HepG2 (cell line): Measurements from ENCODE around the gene KIAA2012. TPM values are rescaled to one million over a fixed set of nuclear protein-coding genes. Genes with fewer than 3 reads are reported as not detected.

ENCODE experiments used
- ATAC-seq: fragments of 200-7000 bp; cut with Tn5 transposase; 3 replicates; pipeline ENCODE4 v1.9.1; 2020; ENCODE audit warnings: mild to moderate bottlenecking, moderate library complexity
- BruUV-seq: library from RNA; stranded (reverse); fragments of 400-500 nt; replicated peaks from 2 replicates; lab custom pipeline; 2021; lab: Mats Ljungman, UMichigan
- CTCF ChIA-PET: fragments of 300-600 bp; formaldehyde crosslinking; extraction: SDS; loops from one replicate; lab custom pipeline; 2021; ENCODE audit warnings: low total read pairs, inconsistent platforms, low intra/inter-chr PET ratio; lab: Yijun Ruan, JAX
- POLR2A ChIA-PET: fragments of 350-600 bp; sonication (Branson Sonifier 250); formaldehyde crosslinking; loops from one replicate; lab custom pipeline; 2020; ENCODE audit warnings: antibody characterized with exemption, inconsistent platforms; lab: Yijun Ruan, JAX
- DNase-seq: peaks from one replicate; pipeline ENCODE4 v3.0.0-alpha.2; 2015; ENCODE audit warnings: low spot score
- FAIRE-seq: peaks from 3 replicates; lab custom pipeline; 2011; peaks lifted over from hg19 to GRCh38; lab: Jason Lieb, UNC
- H2AFZ ChIP-seq: one replicate; pipeline ENCODE4 v1.6.1; 2011; ENCODE audit warnings: low read length, inconsistent platforms
- H3K27ac ChIP-seq: fragments of 300-600 bp; 3 replicates; pipeline ENCODE4 v1.8.0; 2011; ENCODE audit warnings: mixed run types, mild to moderate bottlenecking, mixed read lengths, low read length, inconsistent platforms; ENCODE audit not compliant: insufficient read depth; ENCODE audit errors: extremely low read length
- H3K27me3 ChIP-seq, 2 experiments: fragments of 200-600 bp in 1 of 2; 2 replicates in 1 of 2; 3 replicates in 1 of 2; pipeline versions ENCODE4 v1.6.0 to v1.8.0; 2011; ENCODE audit warnings: low read length in 2 of 2, mild to moderate bottlenecking in 2 of 2, moderate library complexity in 2 of 2, inconsistent platforms in 1 of 2; ENCODE audit not compliant: insufficient read depth in 2 of 2, control insufficient read depth in 1 of 2
- H3K36me3 ChIP-seq, 2 experiments: fragments of 200-600 bp in 1 of 2; replicated peaks in 1 of 2; 2 replicates in 1 of 2; 3 replicates in 1 of 2; pipeline versions ENCODE4 v1.5.1 to v1.8.0; 2011; ENCODE audit warnings: low read length in 2 of 2, inconsistent platforms in 1 of 2; ENCODE audit not compliant: insufficient read depth in 2 of 2, control insufficient read depth in 1 of 2
- H3K4me1 ChIP-seq: 2 replicates; pipeline ENCODE4 v1.5.1; 2012; ENCODE audit warnings: low read length, inconsistent platforms; ENCODE audit not compliant: insufficient read depth
- H3K4me2 ChIP-seq: 2 replicates; pipeline ENCODE4 v1.6.0; 2011; ENCODE audit warnings: low read depth, low read length, inconsistent platforms
- H3K4me3 ChIP-seq, 3 experiments: fragments of 200-600 bp in 1 of 3; sonication (generic), shearing (Covaris generic) in 1 of 3; replicated peaks in 1 of 3; 2 replicates each; pipeline ENCODE4 v1.5.1; 2011 to 2016; ENCODE audit warnings: low read length in 3 of 3, inconsistent platforms in 2 of 3, low read depth in 2 of 3, mild to moderate bottlenecking in 2 of 3, control low read depth in 1 of 3, mixed read lengths in 1 of 3; ENCODE audit not compliant: insufficient read depth in 1 of 3
- H3K79me2 ChIP-seq: one replicate; pipeline ENCODE4 v1.6.1; 2011; ENCODE audit warnings: low read length, inconsistent platforms; ENCODE audit not compliant: insufficient read depth
- H3K9ac ChIP-seq: 2 replicates; pipeline ENCODE4 v1.6.0; 2011; ENCODE audit warnings: mild to moderate bottlenecking, low read depth, low read length, inconsistent platforms; ENCODE audit not compliant: insufficient read depth
- H3K9me3 ChIP-seq: 2 replicates; pipeline ENCODE4 v1.5.1; 2012; ENCODE audit warnings: mild to moderate bottlenecking, low read length
- H4K20me1 ChIP-seq: 2 replicates; pipeline ENCODE4 v1.6.0; 2011; ENCODE audit warnings: inconsistent platforms, mild to moderate bottlenecking, low read length, moderate library complexity; ENCODE audit not compliant: insufficient read depth
- CBX5 ChIP-seq: sonication (generic); formaldehyde crosslinking; IDR thresholded peaks from 2 replicates; pipeline ENCODE4 v1.4.0; 2020; ENCODE audit warnings: missing genetic modification reagents, borderline replicate concordance
- ISX ChIP-seq: sonication (generic); formaldehyde crosslinking; conservative IDR thresholded peaks from 2 replicates; pipeline ENCODE4 v1.5.0; 2020; ENCODE audit warnings: missing genetic modification reagents
- JARID2 ChIP-seq: sonication (generic); formaldehyde crosslinking; IDR thresholded peaks from 2 replicates; pipeline ENCODE4 v1.8.1; 2023; ENCODE audit warnings: missing genetic modification reagents, inconsistent platforms; ENCODE audit not compliant: insufficient replicate concordance
- MED8 ChIP-seq: sonication (generic); formaldehyde crosslinking; IDR thresholded peaks from 2 replicates; pipeline ENCODE4 v1.8.1; 2023; ENCODE audit warnings: mild to moderate bottlenecking, missing genetic modification reagents; ENCODE audit not compliant: insufficient replicate concordance
- RARG ChIP-seq: sonication (generic); formaldehyde crosslinking; IDR thresholded peaks from 2 replicates; pipeline ENCODE4 v1.4.0; 2020; ENCODE audit warnings: low read depth, mild to moderate bottlenecking, missing genetic modification reagents
- ZBTB3 ChIP-seq: sonication (generic); formaldehyde crosslinking; IDR thresholded peaks from 2 replicates; pipeline ENCODE4 v1.4.0; 2020; ENCODE audit warnings: low read depth, mild to moderate bottlenecking, moderate library complexity, missing genetic modification reagents, borderline replicate concordance
- ZNF773 ChIP-seq: sonication (generic); formaldehyde crosslinking; IDR thresholded peaks from 2 replicates; pipeline ENCODE4 v1.4.0; 2020; ENCODE audit warnings: missing genetic modification reagents, borderline replicate concordance
- WGBS: methylation state at CpG from one replicate; pipeline ENCODE4 v1.1.6; 2017; ENCODE audit warnings: low lambda C conversion rate; 5-methylcytosine and 5-hydroxymethylcytosine counted together
- in situ Hi-C: cut with HindIII; loops from 2 replicates; pipeline ENCODE4 v1.10.0; 2017; ENCODE audit warnings: low pct_unique_long_range_greater_than_20kb; ENCODE audit not compliant: extremely low pct_ligation_motif_present
- intact Hi-C: fragments of 100-400 bp; cut with micrococcal nuclease; formaldehyde crosslinking; loops from one replicate; pipeline ENCODE4 v1.10.0; 2022; ENCODE audit not compliant: unreplicated experiment
- polyA plus RNA-seq, 8 experiments: library from polyadenylated mRNA; depleted of rRNA in 3 of 8; stranded (reverse) in 7 of 8; unstranded in 1 of 8; fragments of >200 nt; fragmentation: Illumina TruSeq in 4 of 8; extraction: Trizol in 4 of 8; gene quantifications; 2 replicates each; pipeline versions ENCODE4 v1.2.1 to v1.2.3, GENCODE V29; 2011 to 2016; ENCODE audit warnings: low read depth in 4 of 8, missing spikeins in 1 of 8, mixed read lengths in 1 of 8; ENCODE audit not compliant: insufficient read depth in 1 of 8
- total RNA-seq, 5 experiments: library from RNA; depleted of rRNA; stranded (reverse); fragments of >200 nt; fragmentation: Illumina TruSeq; extraction: Trizol; gene quantifications; 2 replicates each; pipeline ENCODE4 v1.2.3, GENCODE V29; 2016; ENCODE audit warnings: low read depth in 1 of 5
- TF ChIP-seq, protein P1 (sequence below): IDR thresholded peaks from 2 replicates; pipeline ENCODE4 v1.6.1; 2016; ENCODE audit warnings: low read depth, missing genetic modification reagents, missing compliant biosample characterization

Gene KIAA2012
- total and polyA plus RNA-seq, 2 of the 13 experiments (the other 11 are each of a cell fraction or from before 2014, with no cell fraction given), result not detected

DNA sequence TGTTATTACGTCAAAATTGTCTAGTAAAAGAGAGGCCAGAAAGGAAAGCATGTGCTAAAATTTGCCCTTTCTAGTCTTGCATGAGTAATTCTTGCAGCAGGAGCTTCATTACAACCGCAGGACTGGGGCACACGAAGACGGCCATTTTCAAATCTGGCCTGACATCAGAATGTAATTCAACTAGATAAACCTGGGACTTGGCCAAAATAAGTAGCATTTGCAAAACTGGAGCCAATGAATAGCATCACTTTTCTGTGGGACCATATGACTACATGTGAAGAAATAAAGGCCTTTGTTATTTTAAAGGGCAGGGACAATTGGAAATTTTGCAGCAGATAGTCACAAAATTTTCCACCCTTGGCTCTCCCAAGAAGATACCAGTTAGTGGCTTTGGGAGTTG lies 42.4 kb upstream of the KIAA2012 start:
- no peak overlapping the region for H3K27ac ChIP-seq
- H4K20me1 ChIP-seq, result no peaks in the 10 kb centered on the region
- CTCF ChIA-PET, result no interaction called here
- peaks cover 13% of the 10 kb centered on the region for H3K4me1 ChIP-seq
- H3K27me3 ChIP-seq, result peaks cover 2 to 46% of the 10 kb centered on the region in 2 experiments; a peak in 4 of 5 replicates
- no peaks in the 10 kb centered on the region for H3K9me3 ChIP-seq
- no peak overlapping the region for H3K9ac ChIP-seq
- no peak overlapping the region for H2AFZ ChIP-seq
- no TSS peak for BruUV-seq
- DNase-seq, result no peak
- no peak for FAIRE-seq
- no peak for ATAC-seq
- H3K4me3 ChIP-seq, result no peak overlapping the region
- no peak for TF ChIP-seq MED8 (CRISPR knock-in tag)
- TF ChIP-seq ZNF773, result no peak
- TF ChIP-seq JARID2 (CRISPR knock-in tag), result no peak
- TF ChIP-seq CBX5 (CRISPR knock-in tag), result no peak
- TF ChIP-seq RARG (CRISPR knock-in tag), result no peak
- no peak for TF ChIP-seq ZBTB3 (CRISPR knock-in tag)
- TF ChIP-seq ISX (CRISPR knock-in tag), result no peak
- TF ChIP-seq, all 625 proteins: peak for 0
- Histone ChIP-seq H3K36me3 (no peaks in the 10 kb centered on the region), H3K4me2 (no peak overlapping the region), H3K79me2 (no peaks in the 10 kb centered on the region)
- in situ Hi-C loops, result no loop called here
- POLR2A ChIA-PET, result no interaction called here
- 42% methylated on average over 4 of the region's 4 CpGs for WGBS
- intact Hi-C loops, result no loop called here

DNA sequence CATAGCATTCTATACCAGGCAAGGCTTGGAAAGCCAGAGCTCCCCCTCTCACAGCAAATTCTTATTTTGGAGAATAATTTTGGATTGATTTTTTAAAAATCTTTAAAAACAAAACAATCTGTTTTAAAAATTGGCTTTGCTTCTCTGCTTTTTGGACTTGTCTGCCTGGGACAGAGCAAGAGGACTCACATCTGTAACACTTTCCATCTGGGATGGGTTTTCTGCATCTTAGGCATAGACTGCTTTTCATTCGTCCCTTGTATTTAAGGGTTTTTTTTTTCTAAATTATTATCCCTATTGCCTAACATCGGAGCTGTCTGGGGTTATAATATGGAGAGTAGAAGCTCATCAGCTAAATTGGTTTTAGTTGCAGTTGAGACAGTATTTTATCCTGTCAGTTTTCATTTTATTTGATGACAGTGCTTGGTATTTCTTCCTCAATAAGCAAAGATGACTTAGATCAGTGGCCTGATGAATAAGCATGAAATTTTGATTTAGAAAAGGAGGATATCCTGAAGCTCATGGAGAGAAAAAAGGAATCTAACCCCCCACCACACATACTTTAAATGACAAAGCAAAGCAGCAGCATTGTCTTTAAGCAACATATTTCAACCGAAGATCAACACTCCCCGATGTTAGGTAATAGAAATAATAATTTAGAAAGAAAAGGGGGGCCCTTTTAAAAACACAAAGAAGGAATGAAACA lies 41.7 kb upstream of the KIAA2012 start:
- Histone ChIP-seq H3K9me3 (no peaks in the 10 kb centered on the region), H2AFZ (no peak overlapping the region), H3K36me3 (no peaks in the 10 kb centered on the region), H3K27ac (no peak overlapping the region), H3K27me3 (peaks cover 2 to 40% of the 10 kb centered on the region in 2 experiments; a peak in 4 of 5 replicates), H3K4me1 (peaks cover 13% of the 10 kb centered on the region), H3K79me2 (no peaks in the 10 kb centered on the region), H4K20me1 (no peaks in the 10 kb centered on the region), H3K4me3 (no peak overlapping the region), H3K9ac (no peak overlapping the region), H3K4me2 (no peak overlapping the region)
- intact Hi-C loops, result no loop called here
- ChIA-PET CTCF (no interaction called here), POLR2A (no interaction called here)
- TF ChIP-seq, protein P1, sequence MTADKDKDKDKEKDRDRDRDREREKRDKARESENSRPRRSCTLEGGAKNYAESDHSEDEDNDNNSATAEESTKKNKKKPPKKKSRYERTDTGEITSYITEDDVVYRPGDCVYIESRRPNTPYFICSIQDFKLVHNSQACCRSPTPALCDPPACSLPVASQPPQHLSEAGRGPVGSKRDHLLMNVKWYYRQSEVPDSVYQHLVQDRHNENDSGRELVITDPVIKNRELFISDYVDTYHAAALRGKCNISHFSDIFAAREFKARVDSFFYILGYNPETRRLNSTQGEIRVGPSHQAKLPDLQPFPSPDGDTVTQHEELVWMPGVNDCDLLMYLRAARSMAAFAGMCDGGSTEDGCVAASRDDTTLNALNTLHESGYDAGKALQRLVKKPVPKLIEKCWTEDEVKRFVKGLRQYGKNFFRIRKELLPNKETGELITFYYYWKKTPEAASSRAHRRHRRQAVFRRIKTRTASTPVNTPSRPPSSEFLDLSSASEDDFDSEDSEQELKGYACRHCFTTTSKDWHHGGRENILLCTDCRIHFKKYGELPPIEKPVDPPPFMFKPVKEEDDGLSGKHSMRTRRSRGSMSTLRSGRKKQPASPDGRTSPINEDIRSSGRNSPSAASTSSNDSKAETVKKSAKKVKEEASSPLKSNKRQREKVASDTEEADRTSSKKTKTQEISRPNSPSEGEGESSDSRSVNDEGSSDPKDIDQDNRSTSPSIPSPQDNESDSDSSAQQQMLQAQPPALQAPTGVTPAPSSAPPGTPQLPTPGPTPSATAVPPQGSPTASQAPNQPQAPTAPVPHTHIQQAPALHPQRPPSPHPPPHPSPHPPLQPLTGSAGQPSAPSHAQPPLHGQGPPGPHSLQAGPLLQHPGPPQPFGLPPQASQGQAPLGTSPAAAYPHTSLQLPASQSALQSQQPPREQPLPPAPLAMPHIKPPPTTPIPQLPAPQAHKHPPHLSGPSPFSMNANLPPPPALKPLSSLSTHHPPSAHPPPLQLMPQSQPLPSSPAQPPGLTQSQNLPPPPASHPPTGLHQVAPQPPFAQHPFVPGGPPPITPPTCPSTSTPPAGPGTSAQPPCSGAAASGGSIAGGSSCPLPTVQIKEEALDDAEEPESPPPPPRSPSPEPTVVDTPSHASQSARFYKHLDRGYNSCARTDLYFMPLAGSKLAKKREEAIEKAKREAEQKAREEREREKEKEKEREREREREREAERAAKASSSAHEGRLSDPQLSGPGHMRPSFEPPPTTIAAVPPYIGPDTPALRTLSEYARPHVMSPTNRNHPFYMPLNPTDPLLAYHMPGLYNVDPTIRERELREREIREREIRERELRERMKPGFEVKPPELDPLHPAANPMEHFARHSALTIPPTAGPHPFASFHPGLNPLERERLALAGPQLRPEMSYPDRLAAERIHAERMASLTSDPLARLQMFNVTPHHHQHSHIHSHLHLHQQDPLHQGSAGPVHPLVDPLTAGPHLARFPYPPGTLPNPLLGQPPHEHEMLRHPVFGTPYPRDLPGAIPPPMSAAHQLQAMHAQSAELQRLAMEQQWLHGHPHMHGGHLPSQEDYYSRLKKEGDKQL (CRISPR knock-in tag), result no peak
- 70% methylated on average over 4 of the region's 4 CpGs for WGBS
- BruUV-seq, result no TSS peak
- ATAC-seq (no peak), DNase-seq (no peak), FAIRE-seq (no peak)
- in situ Hi-C loops, result no loop called here
